Hematopoietic multipotent progenitor cell treated with erythropoietin and hydrocortisone succinate and interleukin-3 and kit ligand, for 4 days (in vitro differentiated cells): ENCODE data around the gene TBC1D25.

Experiments
- DNase-seq: peaks from one replicate; pipeline ENCODE4 v3.0.0-alpha.2; 2015

Gene TBC1D25

GRCh38 chrX:48539345-48540027 is at the start of gene TBC1D25:
Gene TBC1D25, plus strand, starts transcription at chrX:48539714. Its CDS starts 84 bp downstream, at chrX:48539798.
- DNase-seq: peak; percentile 99

- DNase-seq: no peak
Observed at GRCh38 chrX:48489892-48490291, 49.6 kb upstream of the TBC1D25 start.

GRCh38 chrX:48490661-48491060 is 48.9 kb upstream of the TBC1D25 start:
- DNase-seq: no peak

- DNase-seq: no peak
Observed at GRCh38 chrX:48491809-48492208, 47.7 kb upstream of the TBC1D25 start.

- peak; percentile 18 for DNase-seq
Observed at GRCh38 chrX:48492293-48492910, 47.1 kb upstream of the TBC1D25 start.

GRCh38 chrX:48493890-48494364 is 45.6 kb upstream of the TBC1D25 start:
- DNase-seq: peak; percentile 57

- DNase-seq: no peak
Observed at GRCh38 chrX:48496660-48497059, 42.9 kb upstream of the TBC1D25 start.

GRCh38 chrX:48497871-48498270 is 41.6 kb upstream of the TBC1D25 start:
- DNase-seq: no peak

- peak; percentile 58 for DNase-seq
Observed at GRCh38 chrX:48498374-48498809, 41.1 kb upstream of the TBC1D25 start.

GRCh38 chrX:48504261-48504660 is 35.3 kb upstream of the TBC1D25 start:
- no peak for DNase-seq

GRCh38 chrX:48505481-48505880 is 34.0 kb upstream of the TBC1D25 start:
- no peak for DNase-seq

- no peak for DNase-seq
Observed at GRCh38 chrX:48507246-48507645, 32.3 kb upstream of the TBC1D25 start.

GRCh38 chrX:48508400-48509244 is 30.9 kb upstream of the TBC1D25 start, which contains the start of gene PORCN:
Gene PORCN, plus strand, starts transcription at chrX:48508992. Its CDS starts 829 bp downstream, at chrX:48509821.
- DNase-seq: peak; percentile 91

GRCh38 chrX:48509245-48509590 is 30.3 kb upstream of the TBC1D25 start:
- no peak for DNase-seq

GRCh38 chrX:48509619-48510018 is 29.9 kb upstream of the TBC1D25 start:
- no peak for DNase-seq

- DNase-seq: peak; percentile 25
Observed at GRCh38 chrX:48511560-48511959, 28.0 kb upstream of the TBC1D25 start.

GRCh38 chrX:48512371-48512935 is 27.1 kb upstream of the TBC1D25 start:
- DNase-seq: no peak

GRCh38 chrX:48513670-48514069 is 25.8 kb upstream of the TBC1D25 start:
- DNase-seq: no peak

GRCh38 chrX:48514126-48514806 is 25.2 kb upstream of the TBC1D25 start:
- no peak for DNase-seq

GRCh38 chrX:48514868-48515460 is 24.6 kb upstream of the TBC1D25 start:
- DNase-seq: no peak

GRCh38 chrX:48515842-48516241 is 23.7 kb upstream of the TBC1D25 start:
- DNase-seq: no peak

- DNase-seq: no peak
Observed at GRCh38 chrX:48516285-48516684, 23.2 kb upstream of the TBC1D25 start.
